ENCODE data around the gene OSER1.

GRCh38 chr20:44182135-44182765 lies 28.3 kb downstream of the OSER1 start:
- TF ChIP-seq, protein P1, sequence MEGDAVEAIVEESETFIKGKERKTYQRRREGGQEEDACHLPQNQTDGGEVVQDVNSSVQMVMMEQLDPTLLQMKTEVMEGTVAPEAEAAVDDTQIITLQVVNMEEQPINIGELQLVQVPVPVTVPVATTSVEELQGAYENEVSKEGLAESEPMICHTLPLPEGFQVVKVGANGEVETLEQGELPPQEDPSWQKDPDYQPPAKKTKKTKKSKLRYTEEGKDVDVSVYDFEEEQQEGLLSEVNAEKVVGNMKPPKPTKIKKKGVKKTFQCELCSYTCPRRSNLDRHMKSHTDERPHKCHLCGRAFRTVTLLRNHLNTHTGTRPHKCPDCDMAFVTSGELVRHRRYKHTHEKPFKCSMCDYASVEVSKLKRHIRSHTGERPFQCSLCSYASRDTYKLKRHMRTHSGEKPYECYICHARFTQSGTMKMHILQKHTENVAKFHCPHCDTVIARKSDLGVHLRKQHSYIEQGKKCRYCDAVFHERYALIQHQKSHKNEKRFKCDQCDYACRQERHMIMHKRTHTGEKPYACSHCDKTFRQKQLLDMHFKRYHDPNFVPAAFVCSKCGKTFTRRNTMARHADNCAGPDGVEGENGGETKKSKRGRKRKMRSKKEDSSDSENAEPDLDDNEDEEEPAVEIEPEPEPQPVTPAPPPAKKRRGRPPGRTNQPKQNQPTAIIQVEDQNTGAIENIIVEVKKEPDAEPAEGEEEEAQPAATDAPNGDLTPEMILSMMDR (IDR thresholded peaks at IDR 0.05) = no peak
- TF ChIP-seq RCOR1 (IDR thresholded peaks at IDR 0.05; ENCODE audit: low read length) = no peak
- TF ChIP-seq NRF1 (IDR thresholded peaks at IDR 0.05; ENCODE audit: low read depth, low read length) = no peak
- no peak for TF ChIP-seq CHD2 (IDR thresholded peaks at IDR 0.05; ENCODE audit: low read length, partially characterized antibody)
- TF ChIP-seq, protein P2, sequence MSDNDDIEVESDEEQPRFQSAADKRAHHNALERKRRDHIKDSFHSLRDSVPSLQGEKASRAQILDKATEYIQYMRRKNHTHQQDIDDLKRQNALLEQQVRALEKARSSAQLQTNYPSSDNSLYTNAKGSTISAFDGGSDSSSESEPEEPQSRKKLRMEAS (IDR thresholded peaks at IDR 0.05; ENCODE audit: low read depth) = no peak
- no peak for TF ChIP-seq RAD21 (IDR thresholded peaks at IDR 0.05; ENCODE audit: low read length)

All from SK-N-SH (cell line).